SKM-1 treated with dmso at 0.1 percent for 144 hours (cell line): Measurements from ENCODE around the gene IGF2.

Source experiments
- DNase-seq: peaks from one replicate; lab custom pipeline; 2025; ENCODE audit not compliant: unreplicated experiment; lab: John Stamatoyannopoulos, UW

The IGF2 gene

DNA sequence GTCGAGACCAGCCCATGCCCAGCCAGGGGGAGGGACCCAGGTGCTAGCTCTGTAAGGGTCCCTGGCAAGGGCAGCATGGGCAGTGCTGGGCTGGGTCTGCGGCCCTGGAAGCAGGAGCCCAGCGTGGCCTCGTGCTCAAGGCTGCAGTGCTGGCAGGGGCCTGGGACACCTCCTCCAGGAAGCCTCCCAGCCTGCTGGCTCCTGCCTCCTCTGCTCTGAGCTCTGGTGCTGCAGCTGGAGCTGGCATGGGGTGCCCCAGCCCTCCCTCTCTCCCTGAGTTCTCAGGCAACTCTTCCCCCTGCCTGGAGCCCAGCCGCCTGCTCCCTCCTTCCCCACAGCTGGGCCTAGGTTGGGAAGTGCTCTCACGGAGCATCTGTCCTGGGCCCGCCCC lies 15.0 kb upstream of the IGF2 start:
- no peak for DNase-seq

DNA sequence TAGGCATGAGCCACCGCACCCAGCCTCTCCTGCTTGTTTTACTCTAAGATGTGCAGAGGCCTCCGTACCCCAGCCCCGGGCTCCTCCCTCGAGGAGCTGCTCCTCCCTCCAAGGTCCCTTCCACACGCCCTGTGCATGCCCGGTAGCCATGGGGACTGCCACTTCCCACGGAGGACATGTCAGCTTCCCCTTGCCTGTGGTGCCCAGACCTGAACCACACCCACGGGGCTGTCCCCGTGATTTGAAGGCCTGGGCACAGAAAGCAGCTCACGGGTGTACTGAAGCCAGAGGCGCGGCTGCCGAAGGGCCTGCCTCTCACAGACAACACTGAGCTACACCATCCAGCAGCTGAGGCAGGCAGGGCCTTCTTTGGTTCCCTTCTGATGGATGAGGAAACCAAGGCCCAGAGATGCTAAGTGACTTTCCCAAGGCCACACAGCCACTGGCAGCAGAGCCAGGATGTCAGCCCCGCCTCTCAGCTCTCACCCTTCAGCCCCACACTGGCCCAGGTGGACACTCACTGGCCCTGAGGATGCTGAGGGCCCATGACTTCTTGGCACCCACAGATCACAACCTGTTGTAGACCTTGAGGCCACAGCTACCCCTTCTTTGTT lies 14.5 kb upstream of the IGF2 start:
- no peak for DNase-seq

DNA sequence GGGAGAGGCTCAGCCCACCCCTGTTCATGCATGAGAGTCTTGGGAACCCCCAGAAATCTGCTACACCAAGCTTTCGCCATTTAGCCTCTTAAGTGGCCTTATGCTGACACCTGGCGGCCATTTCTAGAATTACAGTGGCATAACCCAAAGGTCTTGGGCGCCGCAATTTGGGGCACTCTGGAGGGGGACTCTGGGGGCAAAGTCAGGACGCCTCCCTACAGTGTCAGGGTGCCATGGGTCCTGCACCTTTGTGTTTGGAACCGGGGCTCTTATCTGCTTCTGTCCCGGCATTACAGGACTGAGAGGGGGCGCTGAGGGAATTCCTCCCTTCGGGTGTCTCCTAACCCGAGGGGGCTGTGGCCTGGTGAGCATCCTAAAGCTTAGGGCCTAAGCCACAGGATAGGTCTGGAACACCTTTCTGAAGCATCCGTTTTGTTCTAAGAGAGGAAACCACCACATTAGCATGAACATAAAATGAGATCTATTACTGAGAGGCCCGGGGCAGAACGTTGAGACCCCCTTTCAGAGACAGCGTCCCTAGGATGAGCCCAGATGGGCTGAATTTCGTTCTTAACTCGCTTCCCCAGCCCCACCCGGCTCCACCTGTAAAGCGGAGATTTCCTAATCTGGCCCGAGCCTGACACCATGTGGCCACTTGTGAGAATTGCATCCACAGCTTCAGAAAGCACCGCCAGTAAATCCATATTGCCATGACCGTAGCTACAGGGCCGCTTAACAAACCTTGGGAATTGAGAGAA lies 12.5 kb upstream of the IGF2 start:
- peak; percentile 35 for DNase-seq

DNA sequence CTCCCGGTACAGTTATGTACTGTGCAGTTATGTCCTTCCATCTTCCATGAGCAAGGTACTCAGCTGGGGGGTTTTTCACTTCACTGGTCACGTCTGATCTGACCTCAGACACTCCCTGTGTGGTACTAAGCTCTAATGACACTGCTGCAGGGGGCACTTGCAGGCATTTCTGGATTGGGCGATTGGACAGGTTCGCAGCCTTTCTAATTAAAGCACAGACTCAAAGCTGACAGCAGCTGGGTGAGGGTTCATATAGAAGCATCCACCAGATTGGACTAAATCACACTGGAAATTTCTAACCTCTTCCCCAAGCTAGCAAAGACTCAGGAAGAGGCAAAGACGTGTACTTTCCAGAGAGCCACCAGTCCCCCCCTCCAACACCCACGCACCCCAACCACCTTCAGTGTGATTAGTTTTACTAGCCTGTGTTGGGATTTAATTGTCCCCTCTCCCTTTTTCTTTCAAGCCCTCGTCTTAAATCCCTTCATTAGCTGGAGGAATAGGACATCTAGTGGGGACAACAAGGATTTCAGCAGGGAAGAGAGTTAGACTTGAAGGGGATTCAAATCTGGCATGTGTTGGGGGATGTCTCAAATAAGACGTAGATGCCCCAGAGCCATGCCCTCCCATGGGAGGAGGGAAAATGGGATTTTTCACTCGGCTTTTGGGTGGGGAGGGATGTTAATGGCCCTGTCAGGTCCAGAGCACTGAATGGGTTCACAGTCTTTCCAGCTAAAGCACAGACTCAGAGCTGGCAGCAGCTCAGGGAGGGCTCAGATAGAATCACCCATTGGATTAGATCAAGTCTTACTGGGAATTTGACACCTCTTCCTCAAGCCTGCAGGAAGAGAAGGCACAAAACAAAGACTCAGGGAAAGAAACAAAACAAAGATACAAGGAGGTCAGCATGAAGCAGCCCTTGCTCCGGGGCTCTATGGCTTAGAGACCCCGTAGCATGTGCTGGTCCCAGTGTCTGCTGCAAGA lies 11.0 kb upstream of the IGF2 start:
- no peak for DNase-seq

DNA sequence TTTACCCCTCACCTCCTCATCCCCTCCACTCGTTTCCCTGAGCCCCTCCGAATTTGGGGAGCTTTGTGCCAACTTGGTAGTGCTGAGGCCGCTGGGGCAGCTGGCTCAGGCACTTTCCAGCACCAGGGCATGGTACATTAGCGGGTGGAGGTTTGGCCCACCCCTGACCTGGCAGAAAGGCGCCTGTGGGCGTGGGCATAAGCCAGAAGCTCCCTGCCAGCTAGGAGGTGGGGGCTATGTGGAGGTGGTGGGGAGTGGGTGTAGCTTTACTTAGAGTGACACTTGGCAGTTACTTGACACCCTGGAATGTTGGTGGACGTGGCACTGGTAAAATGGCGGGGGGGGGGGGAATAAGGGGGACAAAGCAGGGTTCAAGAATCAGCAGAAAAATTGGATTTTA lies 10.3 kb upstream of the IGF2 start:
- no peak for DNase-seq

DNA sequence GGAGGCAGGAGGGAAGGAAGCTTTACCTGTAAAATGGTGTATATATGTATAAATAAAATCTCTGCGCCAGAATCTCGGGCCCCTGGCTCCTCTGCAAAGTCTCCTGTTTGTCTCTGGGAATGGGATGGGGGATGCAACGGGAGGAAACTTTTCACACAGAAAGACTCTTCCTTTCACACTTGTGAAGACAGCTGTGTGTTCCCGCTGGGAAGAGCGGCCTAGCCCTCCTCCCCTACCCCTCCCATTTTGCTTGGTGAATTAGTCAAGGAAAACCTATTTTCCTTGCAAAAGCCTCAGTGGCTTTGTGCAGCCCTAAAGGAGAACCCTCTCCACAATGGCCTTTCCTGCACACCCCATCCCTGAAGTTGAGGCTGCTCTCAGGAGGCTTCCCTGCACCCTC lies 9.4 kb upstream of the IGF2 start:
- no peak for DNase-seq

DNA sequence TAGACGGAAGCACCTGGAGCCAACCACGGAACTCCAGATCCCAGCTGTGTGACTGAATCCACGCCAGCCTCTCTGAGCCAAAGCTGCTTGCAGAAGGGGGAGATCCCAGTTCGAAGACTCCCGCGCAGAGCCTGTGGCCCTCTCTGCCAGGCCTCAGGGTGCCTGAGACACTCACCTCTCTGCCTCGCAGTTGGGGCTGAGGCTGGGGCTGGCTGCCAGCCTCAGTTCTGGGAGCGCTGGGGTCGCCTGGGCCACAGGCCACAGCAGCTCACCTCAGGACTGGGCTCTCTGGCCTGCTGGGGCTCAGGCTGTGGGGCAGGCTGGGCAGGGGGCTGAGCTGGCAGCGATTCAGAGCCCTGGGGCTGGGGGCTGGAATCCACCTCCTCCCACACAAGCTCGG lies 8.2 kb upstream of the IGF2 start:
- no peak for DNase-seq

DNA sequence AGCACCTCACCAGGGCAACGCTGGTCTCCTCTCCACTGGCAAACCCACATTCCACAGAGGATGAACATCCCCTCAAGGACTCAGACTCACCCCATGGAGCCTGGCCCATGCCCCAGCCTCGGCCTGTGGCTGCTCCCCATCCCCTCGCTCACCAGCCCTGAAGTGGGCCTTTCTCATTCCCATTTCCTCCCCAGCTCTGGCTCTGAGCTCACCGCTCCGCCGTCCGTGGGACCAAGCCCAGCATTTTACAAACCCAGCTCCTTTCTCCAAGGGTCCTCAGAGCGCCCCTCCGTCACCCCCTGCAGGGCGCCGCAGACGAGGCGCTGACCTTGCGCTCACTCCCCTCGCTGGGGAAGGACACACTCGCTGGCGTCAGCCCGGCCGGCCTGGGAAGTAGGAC lies 6.9 kb upstream of the IGF2 start:
- DNase-seq = no peak

DNA sequence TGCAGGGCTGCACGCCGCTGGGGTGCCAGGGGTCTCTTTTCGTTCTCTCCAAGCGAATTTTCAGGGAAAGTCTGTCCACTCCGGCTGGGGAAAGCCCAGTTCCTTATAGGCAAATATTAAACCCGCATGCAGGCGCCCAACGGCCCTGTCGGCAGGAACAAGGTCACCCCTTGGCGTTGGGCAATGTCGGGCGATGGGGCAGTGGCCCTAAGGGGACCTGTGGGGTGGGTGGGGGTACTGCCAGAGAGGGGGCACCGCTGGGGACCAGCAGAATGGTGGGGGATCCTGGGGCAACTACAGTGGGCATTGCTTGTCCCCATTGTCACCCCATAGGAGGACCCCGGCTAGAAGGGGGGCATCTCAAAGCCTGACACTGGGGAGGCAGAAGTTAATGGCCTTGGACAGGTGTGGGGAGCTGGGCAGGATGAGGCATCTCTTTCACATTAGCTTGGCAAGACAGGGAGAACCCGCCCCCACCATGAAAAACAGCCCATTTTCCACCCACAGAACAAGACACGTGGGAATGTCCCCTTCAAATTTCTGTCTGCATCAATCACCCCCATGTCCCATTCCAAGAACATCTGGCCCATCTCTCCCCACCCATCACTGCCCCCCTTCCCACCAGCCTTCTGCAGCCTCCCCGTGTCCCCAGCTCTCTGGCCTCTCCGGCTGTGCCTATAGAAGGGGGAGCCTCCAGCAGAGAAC lies 5.5 kb upstream of the IGF2 start:
- no peak for DNase-seq

DNA sequence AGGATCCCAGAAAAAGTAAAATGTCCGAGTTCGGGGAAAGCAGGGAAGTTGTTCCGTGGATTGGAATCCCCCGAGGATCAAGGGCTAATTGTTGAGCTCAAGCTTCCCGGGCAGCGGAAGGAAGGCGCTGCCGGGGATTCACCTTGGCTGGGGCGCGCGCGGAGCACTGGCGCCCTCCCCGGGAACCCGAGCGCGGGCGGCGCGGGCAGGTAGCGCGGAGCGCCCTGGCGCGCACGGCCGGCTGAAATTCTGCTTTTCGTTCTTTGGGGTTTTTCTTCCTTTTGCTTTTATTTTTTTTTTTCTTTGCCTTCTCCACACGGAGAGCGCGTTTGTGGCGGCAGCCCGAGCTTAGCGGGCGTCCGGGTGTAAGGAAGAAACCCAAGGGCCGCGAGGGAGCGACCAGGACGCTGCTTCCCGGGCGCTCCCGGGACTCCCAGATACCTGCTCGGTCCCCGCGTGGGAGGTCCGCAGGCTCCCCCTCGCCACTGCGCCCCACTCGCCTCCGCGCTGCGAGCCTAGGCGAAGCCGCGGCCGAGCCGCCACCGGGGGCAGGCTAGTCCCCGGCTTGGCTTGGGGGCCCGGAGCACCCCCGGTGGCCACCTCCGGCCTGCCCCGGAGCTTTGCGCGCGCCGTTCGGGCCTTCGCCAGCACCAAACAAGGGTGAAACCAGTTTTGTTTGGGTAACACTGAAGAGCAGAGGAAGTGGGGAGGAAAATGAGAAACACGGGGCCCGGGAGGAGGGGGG lies 4.8 kb upstream of the IGF2 start:
- no peak for DNase-seq

DNA sequence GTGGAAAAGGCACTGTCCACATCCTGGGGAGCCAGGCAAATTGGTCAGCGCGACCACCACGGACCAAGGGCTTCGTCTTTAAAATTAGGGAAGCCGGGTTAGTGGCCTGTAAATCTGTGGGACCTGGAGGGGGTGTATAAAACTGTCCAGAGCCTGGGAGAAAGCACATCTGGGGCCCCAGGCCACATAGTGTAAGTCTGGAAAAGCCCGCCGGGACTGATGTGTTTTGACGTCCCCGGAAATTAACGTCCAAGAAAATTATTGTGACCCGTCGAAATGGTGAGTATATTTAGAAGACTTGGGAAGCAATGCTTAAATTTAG lies 4.2 kb upstream of the IGF2 start:
- DNase-seq = no peak

DNA sequence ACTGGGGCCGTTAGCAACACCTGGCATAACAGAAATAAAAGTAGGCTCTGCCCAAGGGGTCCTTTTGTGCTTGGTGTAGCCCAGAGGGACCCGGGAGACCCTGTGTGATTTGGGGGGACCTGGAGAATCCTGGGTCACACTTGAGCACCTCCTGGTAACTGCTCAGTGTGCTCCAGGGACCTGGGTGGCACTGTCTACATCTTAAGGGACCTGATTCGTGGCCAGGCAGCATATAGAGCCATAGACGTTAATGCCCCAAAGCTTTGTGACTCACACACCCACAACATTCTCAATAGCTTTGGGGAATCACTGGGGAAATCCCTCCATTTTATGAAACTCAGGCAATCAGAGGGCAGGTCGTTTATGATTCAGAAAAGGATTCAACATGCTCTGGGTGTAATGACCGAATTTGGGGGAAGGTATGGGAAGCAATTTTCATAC lies 3.6 kb upstream of the IGF2 start:
- DNase-seq = no peak

DNA sequence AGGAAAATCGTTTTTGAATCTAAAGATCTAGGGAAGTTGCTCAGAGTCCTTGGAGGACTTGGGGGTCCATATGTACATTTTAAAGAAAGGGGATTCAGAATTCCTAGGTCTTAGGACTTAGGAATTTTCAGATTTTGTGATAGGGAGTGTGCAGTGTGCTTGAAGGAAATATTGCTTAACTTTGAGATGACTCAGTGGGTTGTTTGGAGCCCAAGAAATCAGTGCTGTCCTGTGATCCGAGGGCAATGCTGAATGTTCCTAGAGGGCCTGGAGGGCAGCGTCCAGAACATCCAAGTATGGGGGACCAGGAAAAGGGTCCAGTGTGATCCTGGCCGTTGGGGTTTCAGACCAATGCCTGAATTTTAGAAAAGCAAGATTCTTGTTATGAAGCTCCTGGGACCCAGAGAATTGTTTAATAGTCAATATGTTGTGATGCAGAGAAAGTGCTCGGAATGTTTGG lies 3.1 kb upstream of the IGF2 start:
- no peak for DNase-seq

DNA sequence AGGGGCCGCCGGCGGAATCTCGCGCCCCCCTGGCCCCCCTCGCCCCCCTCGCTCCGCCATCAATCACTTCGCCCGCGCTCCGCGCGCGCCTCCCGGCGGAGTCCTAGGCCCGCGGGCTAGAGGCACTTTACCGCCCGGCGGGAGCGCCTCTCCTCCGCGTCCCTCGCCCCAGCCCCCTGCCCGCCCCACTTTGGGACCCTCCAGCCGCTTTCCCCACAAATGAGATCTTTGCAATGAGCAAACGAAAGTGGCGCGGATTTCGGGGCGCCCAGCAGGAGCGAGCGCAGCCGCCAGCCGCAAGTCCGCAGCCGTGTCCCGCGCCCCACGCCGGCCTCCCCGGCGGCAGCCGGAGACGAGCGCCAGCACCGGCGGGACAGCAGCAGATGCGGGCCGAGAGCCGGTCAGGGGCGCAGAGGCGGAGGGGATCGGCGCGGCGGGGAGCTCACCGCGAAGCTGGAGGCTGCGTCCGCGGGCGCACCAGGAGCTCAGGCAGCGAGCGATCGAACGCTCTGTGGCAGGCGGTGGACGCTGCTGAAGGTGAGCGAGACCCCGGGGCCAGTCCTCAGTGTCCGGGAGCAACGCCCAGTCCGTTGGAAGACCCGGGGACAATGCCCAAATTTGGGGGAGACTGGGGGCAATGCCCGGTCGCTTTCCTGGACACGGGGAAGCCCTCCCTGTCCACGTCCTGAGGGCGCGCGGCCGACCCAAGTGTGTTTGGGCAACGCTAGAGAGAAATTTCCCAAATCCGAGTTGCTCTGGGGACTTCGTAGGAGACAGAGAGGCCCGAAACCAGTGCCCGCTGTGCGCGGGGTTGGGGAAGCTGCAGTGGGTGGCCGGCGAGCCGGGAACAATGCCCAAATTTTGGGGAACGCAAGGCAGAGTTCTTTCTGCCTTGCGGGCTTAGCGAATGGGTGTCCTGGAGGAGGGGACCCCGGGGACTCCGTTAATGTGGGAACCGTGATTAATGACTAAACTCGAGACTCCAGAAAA lies 1.5 kb upstream of the IGF2 start:
- no peak for DNase-seq

DNA sequence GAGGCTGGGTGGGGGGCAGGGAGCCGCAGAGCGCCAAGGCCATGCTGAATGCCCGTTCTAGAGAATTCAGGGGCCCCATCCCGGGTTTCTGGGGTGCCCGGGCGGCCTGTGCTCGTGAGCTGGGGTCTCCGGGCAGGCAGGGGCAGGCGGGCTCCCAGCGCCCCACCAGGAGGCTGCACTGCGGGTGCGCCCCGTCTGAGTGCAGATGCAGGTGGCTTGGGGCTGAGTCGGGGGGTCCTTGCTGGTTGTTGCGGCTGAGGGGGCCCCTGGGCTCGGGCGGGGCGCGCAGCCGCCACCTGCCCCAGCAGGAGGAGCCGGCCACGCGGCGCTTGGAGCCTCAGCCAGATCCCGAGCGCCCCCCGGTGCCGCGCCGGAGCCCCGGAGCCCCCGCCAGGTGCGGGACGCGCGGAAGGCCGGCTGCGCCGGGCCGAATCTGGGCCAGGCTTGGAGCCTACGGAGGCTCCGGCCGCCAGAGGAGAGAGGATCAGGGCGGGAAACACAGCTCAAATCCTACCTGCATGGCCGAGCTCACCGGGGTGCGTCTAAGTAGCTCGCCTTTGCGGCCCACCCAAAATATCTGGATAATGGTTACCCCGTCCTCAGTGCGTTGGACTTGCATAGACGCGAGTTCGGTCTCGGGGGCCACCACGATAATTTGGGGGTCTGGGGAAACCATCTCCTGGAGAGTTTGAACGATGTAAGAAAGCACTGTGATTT lies 590 bp upstream of the IGF2 start:
- DNase-seq = no peak

DNA sequence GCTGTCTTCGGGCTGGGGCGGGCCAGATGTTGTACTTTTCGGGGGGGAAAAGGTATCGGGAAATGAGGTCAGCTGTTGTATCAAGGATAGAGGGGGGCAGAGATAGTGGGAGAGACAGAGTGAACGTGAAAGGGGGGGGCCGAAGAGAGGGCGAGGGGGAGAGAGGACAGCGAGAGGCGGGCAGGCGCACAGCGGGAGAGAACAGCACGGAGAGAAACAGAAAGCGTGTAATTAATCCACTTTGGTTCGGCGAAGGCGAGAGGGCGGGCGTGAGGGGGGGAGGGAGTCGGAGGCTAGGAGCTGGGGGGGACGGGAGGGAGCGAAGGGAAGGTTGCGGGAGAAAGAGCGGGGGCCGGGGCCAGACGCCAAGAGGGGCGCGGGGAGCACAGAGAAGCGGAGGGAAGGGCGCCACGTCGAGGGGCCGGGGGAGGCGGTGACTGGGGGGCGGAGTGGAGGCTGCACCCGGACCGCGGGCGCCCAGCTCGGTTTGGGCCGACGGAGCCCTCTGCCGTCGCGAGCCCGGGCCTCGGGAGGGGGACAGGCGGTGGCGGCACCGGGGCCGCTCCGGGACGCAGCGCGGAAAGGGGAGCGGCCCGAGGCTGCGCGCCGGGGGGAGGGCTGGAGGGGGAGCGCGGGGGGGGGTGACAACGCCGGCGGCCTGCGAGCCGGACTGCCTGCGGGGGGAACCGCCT lies 612 bp downstream of the IGF2 start:
- no peak for DNase-seq

DNA sequence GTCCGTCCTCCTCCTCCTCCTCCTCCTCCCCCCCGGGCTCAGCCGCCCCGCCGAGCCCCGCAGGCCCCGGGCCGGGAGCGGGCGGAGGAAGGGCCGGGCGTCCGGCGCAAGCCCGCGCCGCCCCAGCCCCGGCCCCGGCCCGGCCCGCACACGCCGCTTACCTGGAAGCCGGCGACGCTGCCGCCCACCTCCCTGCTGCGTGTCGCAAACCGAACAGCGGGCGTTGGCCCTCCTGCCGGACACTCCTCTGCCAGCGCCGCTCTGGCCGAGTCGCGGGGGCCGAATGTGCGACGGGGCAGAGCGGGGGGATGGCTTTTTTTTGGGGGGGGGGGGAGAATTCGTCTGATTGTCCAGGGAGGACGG lies 1.1 kb downstream of the IGF2 start:
- DNase-seq = no peak
